ENCODE results near the gene PROZ. TPM values are rescaled to one million over a fixed set of nuclear protein-coding genes. Genes with fewer than 3 reads are reported as not detected.
A peak's percentile ranks its signal among the peaks of the same experiment; 100 is the strongest.

The PROZ gene
- total and polyA plus RNA-seq, 9 of the 15 experiments (the other 6 are each of a cell fraction or from before 2014, with no cell fraction given), result not detected

DNA sequence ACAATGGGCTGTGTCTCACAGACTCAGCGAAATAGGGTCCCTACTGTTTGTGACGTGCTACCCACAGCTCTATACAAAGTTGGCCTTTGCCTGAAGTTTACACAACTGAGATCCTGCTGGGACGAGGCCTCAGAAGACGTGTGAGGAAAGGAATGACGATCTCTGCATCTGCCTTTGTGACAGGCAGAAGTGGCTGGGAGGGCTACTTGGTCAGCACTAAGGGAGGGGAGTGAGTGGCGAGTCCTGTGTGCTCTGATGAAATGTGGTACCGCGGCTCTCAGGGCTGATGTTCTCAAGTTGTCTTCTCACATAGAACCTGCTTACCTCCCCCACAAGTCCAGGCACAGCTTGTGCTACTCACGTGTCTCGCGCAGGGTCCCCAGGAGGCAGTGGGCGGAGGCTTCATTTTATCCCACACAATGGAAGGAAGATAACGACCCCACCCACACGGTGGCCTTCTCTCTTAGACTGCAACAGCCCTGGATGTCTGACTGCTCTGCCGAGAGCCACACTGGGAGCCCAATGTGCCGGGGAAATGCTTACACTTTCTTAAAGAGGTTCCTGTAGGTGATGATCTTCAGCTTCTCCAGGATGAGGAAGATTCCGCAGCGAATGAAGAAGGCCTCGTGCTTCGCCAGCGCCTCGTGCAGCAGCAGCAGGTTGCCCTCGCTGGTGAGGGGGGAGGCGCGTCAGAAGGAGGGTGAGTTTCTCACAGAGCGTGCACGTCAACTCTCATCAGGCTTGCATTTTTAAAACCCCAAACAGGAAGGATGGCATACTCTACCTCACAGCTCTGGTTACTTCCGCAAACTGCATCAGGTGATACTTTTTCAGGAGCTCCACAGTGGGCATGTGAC lies 21.2 kb downstream of the PROZ start:
- CTCF ChIA-PET (ENCODE audit: low intra/inter-chr PET ratio), result no interaction called here
- H3K9me1 ChIP-seq (ENCODE audit: control insufficient read depth, insufficient read depth, low read length), result peaks cover 3% of the 10 kb centered on the region
- no peak overlapping the region for H3K4me3 ChIP-seq
- H3K27ac ChIP-seq (ENCODE audit: extremely low read depth, low read depth, low read length), result no peak overlapping the region
- no peak overlapping the region for H2AFZ ChIP-seq (ENCODE audit: low read depth, low read length)
- no peak for FAIRE-seq
- no peaks in the 10 kb centered on the region for H3K27me3 ChIP-seq (ENCODE audit: control insufficient read depth in 2 of 2, insufficient read depth in 2 of 2, low read length in 2 of 2)
- no TSS peak for BruUV-seq (replicated peaks)
- no peaks in the 10 kb centered on the region for H3K9me3 ChIP-seq (replicated peaks; ENCODE audit: control insufficient read depth, insufficient read depth, low read depth, low read length)
- ATAC-seq, result peak; percentile 25; the same call in 1 of the 3 replicates
- TF ChIP-seq TRIM24 (IDR thresholded peaks at IDR 0.05), result no peak
- TF ChIP-seq EGR1 (conservative IDR thresholded peaks at IDR 0.05), result 0 out of 2 replicates have a peak, but pooled peaks have one; percentile 13
- TF ChIP-seq ASH1L (IDR thresholded peaks at IDR 0.05; ENCODE audit: borderline replicate concordance, low read depth, partially characterized antibody), result no peak
- in situ Hi-C loops (cut with MboI), result no loop called here
- peaks cover 0 to 6% of the 10 kb centered on the region in 2 experiments; a peak in 2 of 5 replicates for H3K4me1 ChIP-seq (replicated peaks in 1 of 2; ENCODE audit: control insufficient read depth in 2 of 2, insufficient read depth in 2 of 2, low read length in 2 of 2)
- no peaks in the 10 kb centered on the region for H3K79me2 ChIP-seq (ENCODE audit: control insufficient read depth, insufficient read depth, low read length)
- peaks cover 2% of the 10 kb centered on the region; the same call in 1 of the 2 replicates for H4K20me1 ChIP-seq (replicated peaks; ENCODE audit: control insufficient read depth, insufficient read depth, low read length)
- H3K36me3 ChIP-seq (ENCODE audit: control insufficient read depth, insufficient read depth, low read length), result peaks cover 90% of the 10 kb centered on the region
- 85% methylated on average over 13 of the region's 28 CpGs for WGBS (ENCODE audit: insufficient coverage, low coverage, missing lambda C conversion rate)
- H3K4me2 ChIP-seq (ENCODE audit: insufficient read depth, low read length), result no peak overlapping the region
- peak overlapping the region in 1 of 2 experiments; percentile 64; a peak in 2 of 4 replicates for H3K9ac ChIP-seq (ENCODE audit: insufficient read depth in 1 of 2, low read depth in 2 of 2, low read length in 2 of 2)
- peak in 3 of 4 experiments; percentile 13 to 43 (median 17) for DNase-seq (ENCODE audit: extremely low read depth in 1 of 4, low spot score in 3 of 4)
- POLR2A ChIA-PET, result interaction anchor here (0.6 to 1.0 kb wide), 3 partner anchors 13 to 134 kb away, joined by 3 to 7 read pairs (median 6); no protein-coding TSS in a partner anchor
- intact Hi-C loops (cut with micrococcal nuclease), result no loop called here

DNA sequence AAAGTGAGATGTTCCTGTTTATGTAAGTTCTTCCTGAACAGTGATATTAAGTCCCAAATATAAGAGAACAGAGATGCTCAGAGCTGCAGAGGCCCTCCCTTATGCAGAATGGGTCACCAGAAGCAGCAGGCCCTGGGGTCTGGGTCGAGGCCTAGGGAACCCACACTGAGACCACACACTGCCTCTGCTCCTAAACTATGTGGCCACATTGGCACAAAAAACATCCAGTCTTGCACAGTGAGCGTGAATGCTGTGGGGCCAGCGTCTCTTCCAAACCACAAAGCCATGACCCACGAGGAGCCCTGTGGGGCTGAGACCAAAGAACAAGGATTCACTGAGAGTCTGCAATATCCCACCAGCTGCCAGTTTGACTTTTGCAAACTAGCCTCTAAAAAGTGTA lies 23.6 kb downstream of the PROZ start:
- DNase-seq (ENCODE audit: extremely low read depth in 1 of 4, low spot score in 3 of 4) (no peak), FAIRE-seq (no peak), ATAC-seq (no peak)
- H3K9ac ChIP-seq (ENCODE audit: insufficient read depth in 1 of 2, low read depth in 2 of 2, low read length in 2 of 2), result no peak overlapping the region
- no peak overlapping the region for H3K27ac ChIP-seq (ENCODE audit: extremely low read depth, low read depth, low read length)
- H3K4me3 ChIP-seq, result no peak overlapping the region
- H3K36me3 ChIP-seq (ENCODE audit: control insufficient read depth, insufficient read depth, low read length), result peaks cover 95% of the 10 kb centered on the region
- H3K27me3 ChIP-seq (ENCODE audit: control insufficient read depth in 2 of 2, insufficient read depth in 2 of 2, low read length in 2 of 2), result no peaks in the 10 kb centered on the region
- ChIA-PET POLR2A (no interaction called here), CTCF (ENCODE audit: low intra/inter-chr PET ratio) (no interaction called here)
- no peaks in the 10 kb centered on the region for H3K9me3 ChIP-seq (replicated peaks; ENCODE audit: control insufficient read depth, insufficient read depth, low read depth, low read length)
- intact Hi-C loops (cut with micrococcal nuclease) (no loop called here), in situ Hi-C loops (cut with MboI) (no loop called here)
- H3K9me1 ChIP-seq (ENCODE audit: control insufficient read depth, insufficient read depth, low read length), result peaks cover 3% of the 10 kb centered on the region
- H3K79me2 ChIP-seq (ENCODE audit: control insufficient read depth, insufficient read depth, low read length), result peaks cover 2% of the 10 kb centered on the region; the same call in 2 of the 3 replicates
- BruUV-seq (replicated peaks), result no TSS peak
- H3K4me1 ChIP-seq (replicated peaks in 1 of 2; ENCODE audit: control insufficient read depth in 2 of 2, insufficient read depth in 2 of 2, low read length in 2 of 2), result peaks cover 0 to 8% of the 10 kb centered on the region in 2 experiments; a peak in 3 of 5 replicates
- 95% methylated on average over 3 of the region's 4 CpGs for WGBS (ENCODE audit: insufficient coverage, low coverage, missing lambda C conversion rate)
- peaks cover 4% of the 10 kb centered on the region for H4K20me1 ChIP-seq (replicated peaks; ENCODE audit: control insufficient read depth, insufficient read depth, low read length)
- no peak overlapping the region for H2AFZ ChIP-seq (ENCODE audit: low read depth, low read length)
- no peak overlapping the region for H3K4me2 ChIP-seq (ENCODE audit: insufficient read depth, low read length)

All from K562 (cell line).